RWPE2 (cell line): ENCODE measurements around the gene PDIA5.

ENCODE experiments used
- ATAC-seq: fragments of 200-7000 bp; cut with Tn5 transposase; 3 replicates; pipeline ENCODE4 v1.9.1; 2021; ENCODE audit warnings: low read depth
- DNase-seq: peaks from one replicate; pipeline ENCODE4 v3.0.0-alpha.2; 2020; ENCODE audit warnings: low spot score
- H3K27ac ChIP-seq: fragments of 450-650 bp; 2 replicates; pipeline ENCODE4 v1.5.1; 2017; ENCODE audit warnings: mild to moderate bottlenecking; ENCODE audit not compliant: poor library complexity, severe bottlenecking
- H3K27me3 ChIP-seq: fragments of 250-450 bp; sonication (Bioruptor Pico); 2 replicates; pipeline ENCODE4 v1.5.1; 2021; ENCODE audit warnings: mild to moderate bottlenecking, moderate library complexity; ENCODE audit not compliant: insufficient read depth, poor library complexity, severe bottlenecking
- H3K36me3 ChIP-seq: fragments of 250-450 bp; sonication (Bioruptor Pico); 2 replicates; pipeline ENCODE4 v1.5.1; 2020; ENCODE audit warnings: low read depth, mild to moderate bottlenecking, moderate library complexity
- H3K4me1 ChIP-seq: fragments of 250-450 bp; sonication (Bioruptor Pico); 2 replicates; pipeline ENCODE4 v1.5.1; 2021; ENCODE audit warnings: mild to moderate bottlenecking, moderate library complexity; ENCODE audit not compliant: insufficient read depth, poor library complexity, severe bottlenecking
- H3K4me3 ChIP-seq: fragments of 250-450 bp; sonication (Bioruptor Pico); 2 replicates; pipeline ENCODE4 v1.5.1; 2021; ENCODE audit warnings: mild to moderate bottlenecking, moderate library complexity; ENCODE audit not compliant: severe bottlenecking
- H3K9me3 ChIP-seq: fragments of 250-450 bp; sonication (Bioruptor Pico); 2 replicates; pipeline ENCODE4 v1.5.1; 2021; ENCODE audit warnings: mild to moderate bottlenecking, moderate library complexity; ENCODE audit not compliant: severe bottlenecking
- CTCF ChIP-seq: fragments of 450-650 bp; IDR thresholded peaks from one replicate; pipeline ENCODE4 v1.5.1; 2017; ENCODE audit warnings: mild to moderate bottlenecking, moderate library complexity; ENCODE audit not compliant: poor library complexity, severe bottlenecking

Gene PDIA5

GRCh38 chr3:123123716-123124616 is 57.1 kb downstream of the PDIA5 start:
- peaks cover 90% of the 10 kb centered on the region for H3K36me3 ChIP-seq
- no peak for DNase-seq
- no peak for ATAC-seq

GRCh38 chr3:123124971-123125370 is 58.1 kb downstream of the PDIA5 start:
- no peak overlapping the region for H3K4me3 ChIP-seq
- ATAC-seq (no peak), DNase-seq (no peak)
- H3K27me3 ChIP-seq = no peaks in the 10 kb centered on the region
- no peaks in the 10 kb centered on the region for H3K9me3 ChIP-seq
- H3K4me1 ChIP-seq = peaks cover 3% of the 10 kb centered on the region
- no peak overlapping the region for H3K27ac ChIP-seq
- TF ChIP-seq CTCF = no peak
- peaks cover 87% of the 10 kb centered on the region for H3K36me3 ChIP-seq

More at GRCh38 chr3:123123716-123124616, 57.1 kb downstream of the PDIA5 start:
- Histone ChIP-seq H3K27me3 (no peaks in the 10 kb centered on the region), H3K4me1 (peaks cover 3% of the 10 kb centered on the region), H3K27ac (no peak overlapping the region), H3K9me3 (no peaks in the 10 kb centered on the region), H3K4me3 (no peak overlapping the region)
- TF ChIP-seq CTCF = no peak

- no peak for ATAC-seq
- Histone ChIP-seq H3K9me3 (no peaks in the 10 kb centered on the region), H3K27me3 (no peaks in the 10 kb centered on the region), H3K4me1 (peaks cover 3% of the 10 kb centered on the region), H3K27ac (no peak overlapping the region), H3K36me3 (peaks cover 90% of the 10 kb centered on the region), H3K4me3 (no peak overlapping the region)
- no peak for TF ChIP-seq CTCF
- no peak for DNase-seq
Observed at GRCh38 chr3:123126031-123126430, 59.2 kb downstream of the PDIA5 start.

GRCh38 chr3:123126653-123127052 is 59.8 kb downstream of the PDIA5 start:
- Histone ChIP-seq H3K36me3 (peaks cover 90% of the 10 kb centered on the region), H3K4me3 (no peak overlapping the region), H3K9me3 (no peaks in the 10 kb centered on the region), H3K27me3 (no peaks in the 10 kb centered on the region), H3K4me1 (peaks cover 3% of the 10 kb centered on the region), H3K27ac (no peak overlapping the region)
- no peak for DNase-seq
- TF ChIP-seq CTCF = no peak
- ATAC-seq = no peak

GRCh38 chr3:123129092-123129491 is 62.3 kb downstream of the PDIA5 start:
- TF ChIP-seq CTCF = no peak
- no peak overlapping the region for H3K4me3 ChIP-seq
- no peak overlapping the region for H3K27ac ChIP-seq
- H3K4me1 ChIP-seq = no peaks in the 10 kb centered on the region
- DNase-seq (no peak), ATAC-seq (no peak)
- H3K9me3 ChIP-seq = no peaks in the 10 kb centered on the region
- no peaks in the 10 kb centered on the region for H3K27me3 ChIP-seq
- H3K36me3 ChIP-seq = peaks cover 87% of the 10 kb centered on the region
